GM12872 (cell line): Measurements from ENCODE around the gene FADS1.

Experiments
- TF ChIP-seq, protein P1 (sequence below): IDR thresholded peaks from 3 replicates; pipeline ENCODE4 v1.5.1; 2011; ENCODE audit warnings: low read depth, mild to moderate bottlenecking, low read length, moderate library complexity; ENCODE audit not compliant: insufficient read depth

Gene FADS1

GRCh38 chr11:61841636-61842527, 25.1 kb upstream of the FADS1 start:
- TF ChIP-seq, protein P1, sequence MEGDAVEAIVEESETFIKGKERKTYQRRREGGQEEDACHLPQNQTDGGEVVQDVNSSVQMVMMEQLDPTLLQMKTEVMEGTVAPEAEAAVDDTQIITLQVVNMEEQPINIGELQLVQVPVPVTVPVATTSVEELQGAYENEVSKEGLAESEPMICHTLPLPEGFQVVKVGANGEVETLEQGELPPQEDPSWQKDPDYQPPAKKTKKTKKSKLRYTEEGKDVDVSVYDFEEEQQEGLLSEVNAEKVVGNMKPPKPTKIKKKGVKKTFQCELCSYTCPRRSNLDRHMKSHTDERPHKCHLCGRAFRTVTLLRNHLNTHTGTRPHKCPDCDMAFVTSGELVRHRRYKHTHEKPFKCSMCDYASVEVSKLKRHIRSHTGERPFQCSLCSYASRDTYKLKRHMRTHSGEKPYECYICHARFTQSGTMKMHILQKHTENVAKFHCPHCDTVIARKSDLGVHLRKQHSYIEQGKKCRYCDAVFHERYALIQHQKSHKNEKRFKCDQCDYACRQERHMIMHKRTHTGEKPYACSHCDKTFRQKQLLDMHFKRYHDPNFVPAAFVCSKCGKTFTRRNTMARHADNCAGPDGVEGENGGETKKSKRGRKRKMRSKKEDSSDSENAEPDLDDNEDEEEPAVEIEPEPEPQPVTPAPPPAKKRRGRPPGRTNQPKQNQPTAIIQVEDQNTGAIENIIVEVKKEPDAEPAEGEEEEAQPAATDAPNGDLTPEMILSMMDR: no peak

DNA sequence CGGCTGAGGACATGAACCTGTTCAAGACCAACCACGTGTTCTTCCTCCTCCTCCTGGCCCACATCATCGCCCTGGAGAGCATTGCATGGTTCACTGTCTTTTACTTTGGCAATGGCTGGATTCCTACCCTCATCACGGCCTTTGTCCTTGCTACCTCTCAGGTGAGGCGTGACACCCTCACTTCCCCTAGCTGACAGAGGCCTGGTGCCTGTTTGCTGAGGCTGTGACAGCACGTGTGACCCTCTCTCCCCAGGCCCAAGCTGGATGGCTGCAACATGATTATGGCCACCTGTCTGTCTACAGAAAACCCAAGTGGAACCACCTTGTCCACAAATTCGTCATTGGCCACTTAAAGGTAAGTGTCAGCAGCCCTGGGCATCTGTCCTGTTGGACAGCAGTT, 23.6 kb upstream of the FADS1 start:
- TF ChIP-seq, protein P1: no peak

DNA sequence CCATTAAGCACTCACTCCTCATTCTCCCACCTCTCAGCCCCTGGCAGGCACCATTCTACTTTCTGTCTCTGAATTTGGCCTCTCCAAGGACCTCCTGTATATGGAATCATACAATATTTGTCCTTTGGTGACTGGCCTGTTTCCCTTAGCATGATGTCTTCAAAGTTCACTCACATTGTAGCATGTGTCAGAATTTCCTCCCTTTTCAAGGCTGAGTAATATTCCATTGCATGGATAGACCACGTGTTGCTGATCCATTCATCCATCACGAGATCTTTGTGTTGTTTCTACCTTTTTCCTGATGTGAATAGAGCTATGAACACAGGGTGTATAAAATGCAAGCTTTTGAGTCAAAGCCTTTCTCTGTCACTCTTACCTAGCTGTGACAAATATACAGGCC, 22.9 kb upstream of the FADS1 start:
- TF ChIP-seq, protein P1: no peak

GRCh38 chr11:61838921-61839320, 22.1 kb upstream of the FADS1 start:
- TF ChIP-seq, protein P1: no peak

DNA sequence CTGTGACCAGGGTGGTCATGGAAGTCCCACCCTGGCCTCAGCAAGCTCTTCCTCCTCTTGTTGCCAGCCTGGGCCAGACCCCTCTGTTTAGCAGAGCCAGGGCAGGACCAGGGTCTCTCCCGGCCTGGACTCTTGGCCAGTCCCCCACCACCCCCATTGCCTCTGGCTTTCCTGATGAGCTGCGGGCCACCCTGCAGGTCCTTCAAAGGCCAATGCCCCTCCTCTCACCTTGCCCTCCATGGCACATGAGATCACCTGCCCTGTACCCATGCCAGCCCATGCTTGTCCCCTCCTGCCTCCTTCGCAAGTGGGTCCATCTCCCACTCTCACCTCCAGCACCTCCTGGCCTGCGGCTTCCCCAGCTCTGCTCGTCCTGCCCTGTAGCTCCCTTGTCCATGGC, 21.7 kb upstream of the FADS1 start:
- TF ChIP-seq, protein P1: no peak

DNA sequence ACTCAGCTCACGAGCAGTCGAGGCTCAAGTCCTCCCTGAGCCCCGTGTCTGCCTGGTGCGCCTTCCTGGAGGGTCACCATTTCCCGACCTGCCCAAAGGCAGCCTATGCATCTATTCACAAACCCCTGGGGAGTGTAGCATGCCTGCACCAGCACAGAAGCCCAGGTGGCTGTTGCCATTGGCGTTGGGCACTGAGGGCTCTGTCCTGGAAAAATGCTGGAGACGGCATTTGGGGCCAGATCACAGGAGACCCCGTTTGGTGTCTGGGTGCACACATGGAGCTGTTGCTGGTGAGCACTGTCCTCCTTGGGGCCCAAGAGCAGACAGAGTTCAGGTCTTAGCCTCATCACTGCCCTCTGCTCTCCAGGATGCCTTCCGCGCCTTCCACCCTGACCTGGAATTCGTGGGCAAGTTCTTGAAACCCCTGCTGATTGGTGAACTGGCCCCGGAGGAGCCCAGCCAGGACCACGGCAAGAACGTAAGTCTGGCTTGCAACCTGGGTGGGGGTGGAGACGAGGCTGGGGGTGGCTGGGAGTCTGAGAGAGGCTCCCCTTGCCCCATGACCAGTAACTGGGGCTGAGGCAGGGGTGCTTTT, 20.7 kb upstream of the FADS1 start:
- TF ChIP-seq, protein P1: no peak

GRCh38 chr11:61836193-61836592, 19.4 kb upstream of the FADS1 start:
- TF ChIP-seq, protein P1: no peak
